Ascending aorta (tissue), 2 donors: Measurements from ENCODE around the gene HSD17B2. TPM values are rescaled to one million over a fixed set of nuclear protein-coding genes. Genes with fewer than 3 reads are reported as not detected.

ENCODE experiments used
- DNase-seq, 2 donors: peaks; one replicate each; pipeline ENCODE4 v3.0.0-alpha.2; 2019; ENCODE audit warnings: low spot score in 2 of 2
- H3K27ac ChIP-seq, 2 donors: fragments of 200-600 bp; sonication (generic); one replicate each; pipeline ENCODE4 v1.5.1; 2016 to 2017; ENCODE audit warnings: mild to moderate bottlenecking in 1 of 2
- H3K27me3 ChIP-seq: fragments of 200-600 bp; sonication (generic); one replicate; pipeline ENCODE4 v1.5.1; 2017
- H3K36me3 ChIP-seq, 2 donors: fragments of 200-600 bp; sonication (generic); one replicate each; pipeline ENCODE4 v1.5.1; 2016
- H3K4me1 ChIP-seq, 2 donors: fragments of 200-600 bp; sonication (generic); one replicate each; pipeline ENCODE4 v1.5.1; 2016 to 2017; ENCODE audit warnings: mild to moderate bottlenecking in 1 of 2
- H3K4me3 ChIP-seq, 2 donors: fragments of 200-600 bp; sonication (generic); one replicate each; pipeline ENCODE4 v1.5.1; 2016 to 2017; ENCODE audit warnings: mild to moderate bottlenecking in 1 of 2
- H3K9me3 ChIP-seq, 2 donors: fragments of 200-600 bp; sonication (generic); one replicate each; pipeline ENCODE4 v1.5.1; 2016
- intact Hi-C: fragments of 100-400 bp; cut with DNase I; formaldehyde crosslinking; loops from one replicate; pipeline ENCODE4 v1.15.1; 2023
- total RNA-seq: library from RNA; depleted of rRNA; stranded (reverse); fragments of >200 nt; gene quantifications from one replicate; pipeline ENCODE4 v1.1.0, GENCODE V29; 2016
- TF ChIP-seq, protein P1 (sequence below), 3 experiments: fragments of 200-600 bp in 2 of 3; fragments of 450-650 bp in 1 of 3; sonication (generic) in 2 of 3; IDR thresholded peaks; one replicate each; pipeline ENCODE4 v1.5.1; 2016 to 2019; ENCODE audit warnings: antibody characterized with exemption in 3 of 3, mild to moderate bottlenecking in 1 of 3, moderate library complexity in 1 of 3

The HSD17B2 gene, protein sequence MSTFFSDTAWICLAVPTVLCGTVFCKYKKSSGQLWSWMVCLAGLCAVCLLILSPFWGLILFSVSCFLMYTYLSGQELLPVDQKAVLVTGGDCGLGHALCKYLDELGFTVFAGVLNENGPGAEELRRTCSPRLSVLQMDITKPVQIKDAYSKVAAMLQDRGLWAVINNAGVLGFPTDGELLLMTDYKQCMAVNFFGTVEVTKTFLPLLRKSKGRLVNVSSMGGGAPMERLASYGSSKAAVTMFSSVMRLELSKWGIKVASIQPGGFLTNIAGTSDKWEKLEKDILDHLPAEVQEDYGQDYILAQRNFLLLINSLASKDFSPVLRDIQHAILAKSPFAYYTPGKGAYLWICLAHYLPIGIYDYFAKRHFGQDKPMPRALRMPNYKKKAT
- not detected for total RNA-seq

DNA sequence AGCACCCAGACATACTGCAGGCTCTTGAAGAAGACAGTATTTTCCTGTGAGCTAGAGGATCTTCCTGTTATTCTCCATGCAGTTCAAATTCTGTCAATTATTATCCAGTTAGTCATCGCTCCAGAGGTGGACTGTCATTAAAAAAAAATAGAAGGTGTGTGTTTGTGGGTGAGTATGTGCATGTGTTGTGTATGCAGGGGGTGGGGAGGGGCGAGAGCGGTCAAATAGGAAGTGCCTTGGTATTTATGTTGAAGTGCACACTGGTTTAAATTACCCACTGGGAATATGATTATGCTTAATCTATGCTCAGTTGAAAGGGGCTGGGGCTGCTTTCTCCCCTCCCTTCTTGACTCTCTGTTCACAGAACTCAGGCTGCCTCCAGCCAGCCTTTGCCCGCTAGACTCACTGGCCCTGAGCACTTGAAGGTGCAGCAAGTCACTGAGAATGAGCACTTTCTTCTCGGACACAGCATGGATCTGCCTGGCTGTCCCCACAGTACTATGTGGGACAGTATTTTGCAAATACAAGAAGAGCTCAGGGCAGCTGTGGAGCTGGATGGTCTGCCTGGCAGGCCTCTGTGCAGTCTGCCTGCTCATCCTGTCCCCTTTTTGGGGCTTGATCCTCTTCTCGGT lies at the start of gene HSD17B2:
Gene HSD17B2, plus strand, starts transcription at position 273 of the 632 bp plus-strand sequence. Its CDS starts 172 bp downstream, at position 445.
- no peak within 1 kb of the TSS for H3K4me3 ChIP-seq
- no peaks in the 10 kb centered on the region for H3K27me3 ChIP-seq
- no peak for DNase-seq
- H3K36me3 ChIP-seq, result no peaks in the 10 kb centered on the region
- H3K4me1 ChIP-seq, result no peaks in the 10 kb centered on the region
- intact Hi-C loops, result no loop called here
- no peak within 1 kb of the TSS for H3K27ac ChIP-seq
- H3K9me3 ChIP-seq, result no peaks in the 10 kb centered on the region
- TF ChIP-seq, protein P1, sequence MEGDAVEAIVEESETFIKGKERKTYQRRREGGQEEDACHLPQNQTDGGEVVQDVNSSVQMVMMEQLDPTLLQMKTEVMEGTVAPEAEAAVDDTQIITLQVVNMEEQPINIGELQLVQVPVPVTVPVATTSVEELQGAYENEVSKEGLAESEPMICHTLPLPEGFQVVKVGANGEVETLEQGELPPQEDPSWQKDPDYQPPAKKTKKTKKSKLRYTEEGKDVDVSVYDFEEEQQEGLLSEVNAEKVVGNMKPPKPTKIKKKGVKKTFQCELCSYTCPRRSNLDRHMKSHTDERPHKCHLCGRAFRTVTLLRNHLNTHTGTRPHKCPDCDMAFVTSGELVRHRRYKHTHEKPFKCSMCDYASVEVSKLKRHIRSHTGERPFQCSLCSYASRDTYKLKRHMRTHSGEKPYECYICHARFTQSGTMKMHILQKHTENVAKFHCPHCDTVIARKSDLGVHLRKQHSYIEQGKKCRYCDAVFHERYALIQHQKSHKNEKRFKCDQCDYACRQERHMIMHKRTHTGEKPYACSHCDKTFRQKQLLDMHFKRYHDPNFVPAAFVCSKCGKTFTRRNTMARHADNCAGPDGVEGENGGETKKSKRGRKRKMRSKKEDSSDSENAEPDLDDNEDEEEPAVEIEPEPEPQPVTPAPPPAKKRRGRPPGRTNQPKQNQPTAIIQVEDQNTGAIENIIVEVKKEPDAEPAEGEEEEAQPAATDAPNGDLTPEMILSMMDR (IDR thresholded peaks at IDR 0.05), result no peak

DNA sequence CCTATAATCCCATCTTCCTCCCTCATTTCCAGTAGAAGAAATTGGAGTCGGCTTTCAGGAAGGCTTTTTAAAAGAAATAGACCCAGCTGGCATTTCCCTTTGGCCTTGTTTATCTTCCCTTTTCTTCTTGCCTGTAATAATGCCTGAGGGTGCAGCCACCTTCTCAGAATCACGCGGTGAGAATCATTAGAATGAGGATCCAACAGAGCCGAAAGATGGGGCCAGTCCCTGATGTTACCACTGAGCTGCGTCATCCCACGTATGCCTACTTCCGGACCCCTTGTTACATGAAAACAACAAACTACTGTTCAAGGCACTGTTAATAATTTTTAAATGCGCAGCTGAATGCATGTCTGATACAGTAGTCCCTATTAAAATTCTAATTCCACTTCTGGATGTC lies 47.9 kb upstream of the HSD17B2 start:
- H3K9me3 ChIP-seq, result no peaks in the 10 kb centered on the region
- no peaks in the 10 kb centered on the region for H3K27me3 ChIP-seq
- H3K27ac ChIP-seq, result no peak overlapping the region
- intact Hi-C loops, result no loop called here
- H3K36me3 ChIP-seq, result no peaks in the 10 kb centered on the region
- no peak overlapping the region for H3K4me3 ChIP-seq
- no peak for DNase-seq
- H3K4me1 ChIP-seq, result no peaks in the 10 kb centered on the region
- TF ChIP-seq, protein P1 (IDR thresholded peaks at IDR 0.05), result no peak

DNA sequence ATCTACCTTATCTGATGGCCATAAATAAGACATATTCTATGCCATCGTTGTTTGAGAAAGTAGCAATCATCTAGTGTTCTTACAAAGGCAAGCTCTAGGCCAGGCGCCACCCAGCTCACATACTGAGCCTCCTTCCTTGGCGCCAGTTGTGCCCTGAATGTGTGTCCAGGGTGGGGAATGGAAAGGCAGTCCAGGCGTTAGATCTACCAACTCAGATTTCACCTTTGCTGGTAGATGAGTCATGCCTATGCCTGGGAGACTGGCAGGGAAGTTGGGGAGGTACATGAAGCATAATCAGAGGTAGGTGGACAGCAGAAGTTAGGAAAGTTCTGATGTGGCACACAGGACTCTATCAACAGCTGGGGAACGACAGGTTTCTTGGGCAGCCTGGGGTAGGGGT lies 47.3 kb upstream of the HSD17B2 start:
- DNase-seq, result no peak
- Histone ChIP-seq H3K27me3 (no peaks in the 10 kb centered on the region), H3K4me3 (no peak overlapping the region), H3K4me1 (no peaks in the 10 kb centered on the region), H3K9me3 (no peaks in the 10 kb centered on the region), H3K36me3 (no peaks in the 10 kb centered on the region), H3K27ac (no peak overlapping the region)
- intact Hi-C loops, result no loop called here
- TF ChIP-seq, protein P1 (IDR thresholded peaks at IDR 0.05), result no peak

DNA sequence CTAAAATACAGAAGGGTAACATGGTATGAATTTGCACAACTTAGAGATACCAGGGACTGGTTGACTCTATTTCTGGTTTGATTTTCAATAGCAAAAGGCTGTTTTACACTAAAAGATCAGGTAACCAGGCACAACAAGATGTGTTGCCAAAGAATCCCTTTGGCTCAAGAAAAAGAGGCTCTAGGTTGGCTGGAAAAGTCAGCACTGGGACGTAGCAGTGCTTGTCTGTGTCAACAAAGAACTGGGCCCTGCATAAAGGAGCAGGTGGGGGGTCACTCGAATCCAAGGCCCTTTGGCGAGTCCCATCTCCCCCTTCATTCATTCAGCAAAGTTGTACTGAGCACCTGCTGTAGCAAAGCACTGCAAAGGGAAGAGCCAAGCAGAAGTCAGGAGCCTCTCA lies 42.2 kb upstream of the HSD17B2 start:
- Histone ChIP-seq H3K36me3 (no peaks in the 10 kb centered on the region), H3K4me1 (peaks cover 0 to 3% of the 10 kb centered on the region in 2 donors), H3K27me3 (no peaks in the 10 kb centered on the region), H3K9me3 (no peaks in the 10 kb centered on the region), H3K4me3 (no peak overlapping the region), H3K27ac (no peak overlapping the region)
- no peak for DNase-seq
- intact Hi-C loops, result no loop called here
- TF ChIP-seq, protein P1 (IDR thresholded peaks at IDR 0.05), result no peak

DNA sequence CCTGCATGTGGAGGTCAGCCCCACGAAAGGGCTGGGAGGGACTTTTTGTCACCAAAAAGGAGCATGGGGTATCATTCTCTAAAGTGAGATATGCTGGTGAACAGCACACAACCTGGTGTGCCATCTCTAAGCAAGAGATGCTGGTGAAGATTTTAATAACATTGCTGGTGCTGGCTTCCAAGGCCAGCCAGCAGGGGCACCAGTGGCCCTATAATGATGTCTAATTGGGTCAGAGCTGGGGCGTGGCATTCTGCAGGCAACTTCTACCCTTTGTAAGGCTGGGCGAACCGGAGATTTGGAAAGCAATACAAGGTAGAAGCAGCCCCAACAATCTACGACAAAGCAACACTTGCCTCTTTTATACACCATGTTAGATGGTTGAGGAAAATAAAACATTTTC lies 40.6 kb upstream of the HSD17B2 start:
- intact Hi-C loops, result no loop called here
- Histone ChIP-seq H3K27me3 (no peaks in the 10 kb centered on the region), H3K4me3 (no peak overlapping the region), H3K27ac (no peak overlapping the region), H3K4me1 (peaks cover 0 to 3% of the 10 kb centered on the region in 2 donors), H3K9me3 (no peaks in the 10 kb centered on the region), H3K36me3 (no peaks in the 10 kb centered on the region)
- TF ChIP-seq, protein P1 (IDR thresholded peaks at IDR 0.05), result no peak
- DNase-seq, result no peak
